Testis (tissue), 3 donors: ENCODE measurements around the gene NDUFB3. TPM values are rescaled to one million over a fixed set of nuclear protein-coding genes. Genes with fewer than 3 reads are reported as not detected.

Source experiments
- DNase-seq: peaks from one replicate; pipeline ENCODE4 v3.0.0-alpha.2; 2019
- H3K27ac ChIP-seq, 2 donors: fragments of 200-600 bp; sonication (generic); one replicate each; pipeline ENCODE4 v1.5.1; 2019
- H3K27me3 ChIP-seq: fragments of 200-600 bp; sonication (generic); one replicate; pipeline ENCODE4 v1.5.1; 2019
- H3K36me3 ChIP-seq: fragments of 200-600 bp; sonication (generic); one replicate; pipeline ENCODE4 v1.5.1; 2017; ENCODE audit warnings: low read depth; ENCODE audit errors: missing control alignments
- H3K4me1 ChIP-seq: fragments of 200-600 bp; sonication (generic); one replicate; pipeline ENCODE4 v1.5.1; 2019
- H3K4me3 ChIP-seq, 2 donors: fragments of 200-600 bp; sonication (generic); one replicate each; pipeline ENCODE4 v1.5.1; 2017 to 2019
- H3K9me3 ChIP-seq: fragments of 200-600 bp; sonication (generic); one replicate; pipeline ENCODE4 v1.5.1; 2017
- CTCF ChIP-seq, 3 experiments: fragments of 450-650 bp in 2 of 3; fragments of 200-600 bp in 1 of 3; sonication (generic) in 1 of 3; IDR thresholded peaks; one replicate each; pipeline ENCODE4 v1.5.1; 2016 to 2019; ENCODE audit warnings: antibody characterized with exemption in 3 of 3, mild to moderate bottlenecking in 2 of 3, moderate library complexity in 1 of 3
- POLR2A ChIP-seq: fragments of 450-650 bp; IDR thresholded peaks from one replicate; pipeline ENCODE4 v1.6.1; 2017; ENCODE audit warnings: antibody characterized with exemption, mild to moderate bottlenecking, moderate library complexity
- WGBS, 2 donors: methylation state at CpG; one replicate each; pipeline ENCODE4 v1.1.5; 2018; 5-methylcytosine and 5-hydroxymethylcytosine counted together
- intact Hi-C: fragments of 100-400 bp; cut with DNase I; formaldehyde crosslinking; loops from one replicate; pipeline ENCODE4 v1.15.1; 2023; ENCODE audit warnings: low total_unique reads
- polyA plus RNA-seq: library from polyadenylated mRNA; stranded (reverse); fragments of 350-450 nt; fragmentation: Illumina TruSeq; extraction: RNeasy Lipid Tissue Mini Kit (QIAGEN cat#74804); gene quantifications from one replicate; pipeline ENCODE4 v1.2.3, GENCODE V29; 2014; ENCODE audit warnings: low read depth, low replicate concordance; ENCODE audit not compliant: insufficient read depth
- small RNA-seq, 2 donors: library from RNA; depleted of rRNA; stranded (forward); fragments of <200 nt; gene quantifications; one replicate each; pipeline ENCODE3, GENCODE V24; 2016
- total RNA-seq, 2 donors: library from RNA; depleted of rRNA; stranded (reverse); fragments of >200 nt; gene quantifications; one replicate each; pipeline ENCODE4 v1.2.3, GENCODE V29; 2016

Gene NDUFB3
- total and polyA plus RNA-seq, 3 donors from 2014 or later = 46.8 to 129 (median 56.2) TPM

- WGBS, 2 donors = 65 to 67% methylated on average over 1 of the region's 1 CpG
- peak overlapping the region in 1 of 2 donors; percentile 64 for H3K27ac ChIP-seq
- intact Hi-C loops = no loop called here
- no peaks in the 10 kb centered on the region for H3K27me3 ChIP-seq
- peaks cover 42% of the 10 kb centered on the region for H3K4me1 ChIP-seq
- no peak overlapping the region for H3K4me3 ChIP-seq
- no peaks in the 10 kb centered on the region for H3K9me3 ChIP-seq
- no peaks in the 10 kb centered on the region for H3K36me3 ChIP-seq
- DNase-seq = no peak
- TF ChIP-seq CTCF (IDR thresholded peaks at IDR 0.05) (no peak), POLR2A (no peak)
Measured at GRCh38 chr2:201132518-201132917, 60.7 kb downstream of the NDUFB3 start.

Small RNA genes lying within 50 kb of the gene (small RNA-seq; reads per million reads assigned to genes)
- 0 reads per million in 2 donors for gene RNU6-1206P

Other genes starting within 250 kb of the NDUFB3 start
- 100 to 1,000 TPM; 107 to 117 TPM for gene CLK1, start 207.3 kb upstream of the NDUFB3 start, total RNA-seq
- 62.7 TPM for gene CLK1, start 207.3 kb upstream of the NDUFB3 start, polyA plus RNA-seq
- gene PPIL3, start 182.9 kb upstream of the NDUFB3 start, total RNA-seq = 10 to 100 TPM; 37.0 to 44.7 TPM
- gene PPIL3, start 182.9 kb upstream of the NDUFB3 start, polyA plus RNA-seq = 50.2 TPM
- gene NIF3L1, start 182.6 kb upstream of the NDUFB3 start, total RNA-seq = 10 to 100 TPM; 36.1 to 45.9 TPM
- 36.1 TPM for gene NIF3L1, start 182.6 kb upstream of the NDUFB3 start, polyA plus RNA-seq
- gene ORC2, start 108.3 kb upstream of the NDUFB3 start, total RNA-seq = 10 to 100 TPM; 31.8 to 32.5 TPM
- 70.4 TPM for gene ORC2, start 108.3 kb upstream of the NDUFB3 start, polyA plus RNA-seq
- gene HYCC2, start 330 bp upstream of the NDUFB3 start, total RNA-seq = 10 to 100 TPM; 26.8 to 27.9 TPM
- 10.7 TPM for gene HYCC2, start 330 bp upstream of the NDUFB3 start, polyA plus RNA-seq
- 100 to 1,000 TPM; 117 to 137 TPM for gene CFLAR, start 44.2 kb downstream of the NDUFB3 start, total RNA-seq
- 51.1 TPM for gene CFLAR, start 44.2 kb downstream of the NDUFB3 start, polyA plus RNA-seq
- gene CASP10, start 111.1 kb downstream of the NDUFB3 start, total RNA-seq = 10 to 100 TPM in 1 of 2 donors, 1 to 10 TPM in 1; 5.2 to 10.4 TPM
- 2.4 TPM for gene CASP10, start 111.1 kb downstream of the NDUFB3 start, polyA plus RNA-seq
- 10 to 100 TPM in 1 of 2 donors, 1 to 10 TPM in 1; 7.4 to 12.5 TPM for gene CASP8, start 188.5 kb downstream of the NDUFB3 start, total RNA-seq
- 9.1 TPM for gene CASP8, start 188.5 kb downstream of the NDUFB3 start, polyA plus RNA-seq